CD4-positive, CD25-positive, alpha-beta regulatory T cell (primary cell): Measurements from ENCODE around the gene ASAP2. TPM values are rescaled to one million over a fixed set of nuclear protein-coding genes. Genes with fewer than 3 reads are reported as not detected.

Source experiments
- ATAC-seq, 2 donors: fragments of 150-1000 bp; cut with Tn5 transposase; one replicate each; pipeline ENCODE4 v1.10.0; 2021; ENCODE audit warnings: low read depth in 2 of 2, moderate number of reproducible peaks in 2 of 2, moderate library complexity in 1 of 2
- DNase-seq, 3 donors: peaks; one replicate each; pipeline versions ENCODE4 v3.0.0 to v3.0.0-alpha.2; 2012 to 2022; ENCODE audit warnings: mixed read lengths in 1 of 3
- H3K27ac ChIP-seq: one replicate; pipeline ENCODE4 v1.7.0; 2013; ENCODE audit warnings: mild to moderate bottlenecking, low read length; ENCODE audit not compliant: insufficient read depth, poor library complexity, severe bottlenecking
- H3K27me3 ChIP-seq: one replicate; pipeline ENCODE4 v1.7.0; 2013; ENCODE audit warnings: low read length; ENCODE audit not compliant: control insufficient read depth, insufficient read depth
- H3K36me3 ChIP-seq: one replicate; pipeline ENCODE4 v1.7.0; 2013; ENCODE audit warnings: mild to moderate bottlenecking, low read length, moderate library complexity; ENCODE audit not compliant: control insufficient read depth, insufficient read depth
- H3K4me1 ChIP-seq: 2 replicates; pipeline ENCODE4 v1.7.0; 2013; ENCODE audit warnings: mild to moderate bottlenecking, low read length; ENCODE audit not compliant: insufficient read depth, control insufficient read depth, poor library complexity, severe bottlenecking
- H3K4me3 ChIP-seq: one replicate; pipeline ENCODE4 v1.7.0; 2013; ENCODE audit warnings: low read depth, mild to moderate bottlenecking, low read length, moderate library complexity
- H3K9me3 ChIP-seq, 2 experiments: 1 replicate in 1 of 2; 2 replicates in 1 of 2; pipeline ENCODE4 v1.7.0; 2013; ENCODE audit warnings: low read length in 2 of 2, mild to moderate bottlenecking in 1 of 2, moderate library complexity in 1 of 2; ENCODE audit not compliant: control insufficient read depth in 2 of 2
- H3K27ac Mint-ChIP-seq, 3 donors: one replicate each; pipeline ENCODE4 v1.8.0; 2020 to 2022; ENCODE audit warnings: mild to moderate bottlenecking in 3 of 3, mixed read lengths in 3 of 3, moderate library complexity in 2 of 3
- H3K27me3 Mint-ChIP-seq: one replicate; pipeline ENCODE4 v1.8.0; 2022; ENCODE audit warnings: mild to moderate bottlenecking, mixed read lengths
- H3K36me3 Mint-ChIP-seq: one replicate; pipeline ENCODE4 v1.8.0; 2020; ENCODE audit warnings: mixed read lengths
- H3K4me1 Mint-ChIP-seq, 4 donors: one replicate each; pipeline ENCODE4 v1.8.0; 2020 to 2022; ENCODE audit warnings: mixed read lengths in 4 of 4, mild to moderate bottlenecking in 1 of 4
- H3K4me3 Mint-ChIP-seq, 4 donors: one replicate each; pipeline ENCODE4 v1.8.0; 2020 to 2022; ENCODE audit warnings: mild to moderate bottlenecking in 4 of 4, mixed read lengths in 4 of 4, moderate library complexity in 3 of 4
- H3K9me3 Mint-ChIP-seq, 7 donors: one replicate each; pipeline ENCODE4 v1.8.0; 2020 to 2022; ENCODE audit warnings: mixed read lengths in 7 of 7, mild to moderate bottlenecking in 3 of 7, moderate library complexity in 2 of 7
- polyA plus RNA-seq, 4 donors: library from polyadenylated mRNA; unstranded; fragments of 300-500 nt; fragmentation: Illumina TruSeq; gene quantifications; one replicate each; pipeline ENCODE4 v1.2.3, GENCODE V29; 2021
- total RNA-seq: library from RNA; stranded (reverse); gene quantifications from one replicate; pipeline ENCODE4 v1.2.3, GENCODE V29; 2022

ASAP2 gene
- total and polyA plus RNA-seq, 5 donors from 2014 or later, result 1.5 TPM; not detected in 4

DNA sequence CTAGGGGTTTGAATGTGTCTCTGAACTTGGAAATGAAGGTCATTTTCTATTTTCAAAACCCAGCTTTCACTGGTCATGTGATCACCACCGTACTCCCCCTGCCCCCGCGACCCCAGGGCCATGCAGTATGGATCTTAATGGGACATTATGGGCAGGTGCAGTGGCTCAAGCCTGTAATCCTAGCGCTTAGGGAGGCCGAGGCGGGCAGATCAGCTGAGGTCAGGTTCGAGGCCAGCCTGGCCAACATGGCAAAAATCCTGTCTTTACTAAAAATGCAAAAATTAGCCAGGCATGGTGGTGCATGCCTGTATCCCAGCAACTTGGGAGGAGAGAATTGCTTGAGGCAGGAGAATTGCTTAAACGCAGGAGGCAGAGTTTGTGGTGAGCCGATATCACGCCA lies 139.4 kb downstream of the ASAP2 start:
- no peak for DNase-seq
- H3K4me3 Mint-ChIP-seq, result no peak overlapping the region

DNA sequence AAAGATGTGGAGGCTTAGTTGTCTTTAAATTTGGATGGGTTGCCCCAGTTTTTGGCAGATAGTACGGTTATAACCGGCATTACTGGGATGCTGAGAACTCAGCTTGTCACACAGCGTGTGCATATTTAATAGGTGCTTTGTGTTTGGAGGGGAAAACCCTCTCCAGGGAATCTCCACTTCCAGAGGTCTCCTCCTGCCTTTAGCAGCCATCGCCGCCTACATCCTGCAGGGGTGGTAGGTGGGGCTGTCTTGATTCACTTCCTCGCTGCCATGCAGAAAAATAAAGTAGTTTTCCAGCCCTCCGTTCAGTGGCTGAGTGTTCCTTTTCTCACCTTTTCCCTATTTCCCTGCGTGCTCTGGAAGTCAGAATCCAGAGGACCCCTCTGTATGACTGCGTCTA lies 140.3 kb downstream of the ASAP2 start:
- no peaks in the 10 kb centered on the region for H3K9me3 ChIP-seq
- Mint-ChIP-seq H3K27ac (no peak overlapping the region), H3K9me3 (peaks cover 0 to 2% (median 0%) of the 10 kb centered on the region in 7 donors), H3K27me3 (peaks cover 8% of the 10 kb centered on the region), H3K4me1 (no peaks in the 10 kb centered on the region), H3K4me3 (no peak overlapping the region), H3K36me3 (no peaks in the 10 kb centered on the region)
- ATAC-seq, result no peak
- peaks cover 4% of the 10 kb centered on the region for H3K27me3 ChIP-seq
- no peaks in the 10 kb centered on the region for H3K4me1 ChIP-seq
- DNase-seq, result no peak
- H3K4me3 ChIP-seq, result no peak overlapping the region
- no peak overlapping the region for H3K27ac ChIP-seq
- no peaks in the 10 kb centered on the region for H3K36me3 ChIP-seq

More for the DNA sequence above, 139.4 kb downstream of the ASAP2 start:
- H3K4me3 ChIP-seq, result no peak overlapping the region
- no peaks in the 10 kb centered on the region for H3K4me1 ChIP-seq
- H3K36me3 ChIP-seq, result no peaks in the 10 kb centered on the region
- H3K27ac Mint-ChIP-seq, result no peak overlapping the region
- H3K9me3 Mint-ChIP-seq, result peaks cover 0 to 2% (median 0%) of the 10 kb centered on the region in 7 donors
- no peak overlapping the region for H3K27ac ChIP-seq
- no peaks in the 10 kb centered on the region for H3K36me3 Mint-ChIP-seq
- no peak for ATAC-seq
- peaks cover 8% of the 10 kb centered on the region for H3K27me3 Mint-ChIP-seq
- H3K4me1 Mint-ChIP-seq, result no peaks in the 10 kb centered on the region
- H3K9me3 ChIP-seq, result no peaks in the 10 kb centered on the region
- H3K27me3 ChIP-seq, result peaks cover 4% of the 10 kb centered on the region

DNA sequence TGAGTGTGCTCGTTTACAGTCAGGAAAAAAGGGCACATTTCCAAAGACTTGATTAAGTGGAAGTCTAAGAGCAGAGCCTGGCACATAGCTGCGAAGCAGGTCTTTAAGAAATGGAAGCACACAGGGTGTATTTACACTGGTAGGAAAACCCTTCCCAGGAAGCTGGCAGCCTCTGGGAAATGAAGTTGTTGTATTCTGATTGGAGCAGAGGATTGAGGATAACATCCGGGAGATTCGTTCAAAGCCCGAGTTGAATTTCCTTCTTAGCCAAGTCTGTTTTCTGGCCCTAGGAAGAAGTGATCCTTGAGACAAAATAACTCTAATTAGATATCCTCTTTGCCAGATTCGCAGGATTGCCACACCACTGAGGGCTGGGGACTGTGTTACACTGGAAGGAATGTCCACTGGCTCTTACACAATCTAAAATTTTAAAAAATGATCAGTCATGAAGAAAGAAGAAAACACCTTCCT lies 140.8 kb downstream of the ASAP2 start:
- no peaks in the 10 kb centered on the region for H3K9me3 ChIP-seq
- no peaks in the 10 kb centered on the region for H3K4me1 Mint-ChIP-seq
- no peak overlapping the region for H3K27ac Mint-ChIP-seq
- peaks cover 0 to 2% (median 0%) of the 10 kb centered on the region in 7 donors for H3K9me3 Mint-ChIP-seq
- H3K36me3 Mint-ChIP-seq, result no peaks in the 10 kb centered on the region
- no peak overlapping the region for H3K4me3 ChIP-seq
- no peaks in the 10 kb centered on the region for H3K4me1 ChIP-seq
- no peak for ATAC-seq
- peaks cover 4% of the 10 kb centered on the region for H3K27me3 ChIP-seq
- H3K27me3 Mint-ChIP-seq, result peaks cover 11% of the 10 kb centered on the region
- no peak overlapping the region for H3K27ac ChIP-seq
- no peaks in the 10 kb centered on the region for H3K36me3 ChIP-seq
- no peak overlapping the region for H3K4me3 Mint-ChIP-seq
- DNase-seq, result no peak

DNA sequence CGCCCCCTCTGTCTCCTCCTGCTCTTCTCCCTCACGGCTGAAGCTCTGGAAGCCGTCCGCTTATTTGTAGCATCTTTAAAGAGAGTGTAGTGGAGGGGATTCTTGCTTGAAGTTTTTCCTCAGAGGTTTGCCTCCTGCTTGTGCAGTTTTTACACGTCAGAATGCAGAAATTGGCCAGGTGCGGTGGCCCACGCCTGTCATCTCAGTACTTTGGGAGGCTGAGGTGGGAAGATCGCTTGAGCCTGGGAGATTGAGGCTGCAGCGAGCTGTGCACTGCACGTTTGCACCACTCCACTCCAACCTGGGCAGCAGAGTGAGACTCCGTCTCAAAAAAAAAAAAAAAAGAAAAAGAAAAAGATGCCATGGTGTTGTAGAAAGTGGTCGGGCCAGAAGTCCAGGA lies 147.7 kb downstream of the ASAP2 start:
- no peak overlapping the region for H3K4me3 Mint-ChIP-seq
- peaks cover 0 to 4% (median 0%) of the 10 kb centered on the region in 7 donors for H3K9me3 Mint-ChIP-seq
- Histone ChIP-seq H3K4me3 (no peak overlapping the region), H3K36me3 (no peaks in the 10 kb centered on the region), H3K9me3 (no peaks in the 10 kb centered on the region), H3K4me1 (no peaks in the 10 kb centered on the region), H3K27ac (no peak overlapping the region), H3K27me3 (peaks cover 19% of the 10 kb centered on the region)
- ATAC-seq (no peak), DNase-seq (no peak)
- no peaks in the 10 kb centered on the region for H3K36me3 Mint-ChIP-seq
- H3K27ac Mint-ChIP-seq, result no peak overlapping the region
- H3K4me1 Mint-ChIP-seq, result no peaks in the 10 kb centered on the region
- H3K27me3 Mint-ChIP-seq, result peaks cover 53% of the 10 kb centered on the region

DNA sequence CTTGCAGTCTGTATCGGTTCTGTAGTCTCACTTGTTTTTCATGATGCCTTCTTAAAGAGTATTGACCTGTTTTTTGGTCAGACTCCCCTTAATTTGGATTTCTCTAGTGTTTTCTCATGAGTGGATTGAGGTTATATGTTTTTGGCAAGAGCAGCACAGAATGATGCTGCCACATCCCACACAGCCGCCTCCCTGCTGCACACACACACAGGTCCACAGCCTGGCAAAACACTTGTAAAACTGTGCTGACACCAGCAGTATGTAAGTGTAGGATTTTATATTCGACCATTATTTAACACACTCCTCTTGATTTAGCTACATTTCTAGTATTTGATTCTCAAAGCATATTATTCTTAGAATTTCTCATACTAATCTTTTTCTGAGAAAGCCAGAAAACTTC lies 148.7 kb downstream of the ASAP2 start:
- H3K27ac ChIP-seq, result no peak overlapping the region
- H3K4me1 ChIP-seq, result no peaks in the 10 kb centered on the region
- H3K27me3 Mint-ChIP-seq, result peaks cover 58% of the 10 kb centered on the region
- no peaks in the 10 kb centered on the region for H3K36me3 ChIP-seq
- ATAC-seq (no peak), DNase-seq (no peak)
- H3K9me3 ChIP-seq, result no peaks in the 10 kb centered on the region
- peaks cover 21% of the 10 kb centered on the region for H3K27me3 ChIP-seq
- no peak overlapping the region for H3K4me3 ChIP-seq
- H3K4me1 Mint-ChIP-seq, result no peaks in the 10 kb centered on the region
- peaks cover 0 to 4% (median 0%) of the 10 kb centered on the region in 7 donors for H3K9me3 Mint-ChIP-seq
- no peaks in the 10 kb centered on the region for H3K36me3 Mint-ChIP-seq
- H3K27ac Mint-ChIP-seq, result no peak overlapping the region
- H3K4me3 Mint-ChIP-seq, result no peak overlapping the region

DNA sequence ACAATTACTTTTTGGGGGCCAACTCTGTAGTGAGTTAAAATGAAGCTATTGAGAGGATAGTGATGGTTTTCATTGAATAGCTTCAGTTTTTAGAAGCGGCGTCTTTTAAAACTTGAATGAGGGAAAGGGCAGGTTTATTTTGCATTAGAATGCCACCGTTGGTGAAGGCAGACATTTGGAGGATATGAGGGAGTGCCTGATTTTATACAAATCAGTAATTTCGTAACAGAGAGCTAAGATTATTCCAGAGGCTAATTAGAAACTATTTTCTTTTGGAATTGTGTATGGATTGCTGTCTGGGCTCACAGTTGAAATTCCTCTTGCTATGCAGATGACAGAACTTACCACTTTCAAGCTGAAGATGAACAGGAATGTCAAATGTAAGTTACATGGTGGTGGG lies 149.1 kb downstream of the ASAP2 start:
- H3K4me1 Mint-ChIP-seq, result no peaks in the 10 kb centered on the region
- ATAC-seq, result no peak
- H3K27me3 ChIP-seq, result peaks cover 21% of the 10 kb centered on the region
- H3K27me3 Mint-ChIP-seq, result peaks cover 62% of the 10 kb centered on the region
- no peaks in the 10 kb centered on the region for H3K4me1 ChIP-seq
- no peaks in the 10 kb centered on the region for H3K36me3 Mint-ChIP-seq
- H3K36me3 ChIP-seq, result no peaks in the 10 kb centered on the region
- H3K9me3 ChIP-seq, result no peaks in the 10 kb centered on the region
- no peak for DNase-seq
- no peak overlapping the region for H3K27ac Mint-ChIP-seq
- no peak overlapping the region for H3K4me3 ChIP-seq
- no peak overlapping the region for H3K27ac ChIP-seq
- H3K4me3 Mint-ChIP-seq, result no peak overlapping the region
- peaks cover 0 to 2% (median 0%) of the 10 kb centered on the region in 7 donors for H3K9me3 Mint-ChIP-seq

DNA sequence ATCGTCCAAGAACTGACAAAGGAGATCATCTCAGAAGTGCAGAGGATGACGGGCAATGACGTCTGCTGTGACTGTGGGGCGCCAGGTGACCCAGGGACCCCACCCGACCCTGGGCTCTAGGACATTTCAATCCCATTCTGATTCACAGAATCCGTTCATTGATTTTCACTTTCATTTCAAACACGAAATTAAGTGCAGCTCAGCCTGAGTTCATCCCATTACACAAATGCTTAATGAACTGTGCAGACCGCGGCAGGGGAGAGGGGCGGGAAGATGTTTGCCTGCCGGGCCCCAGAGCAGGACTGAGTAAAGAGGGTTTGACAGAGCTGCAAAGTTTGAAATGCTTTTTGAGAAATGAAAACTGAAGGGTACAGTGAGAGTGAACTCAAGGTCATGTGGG lies 149.6 kb downstream of the ASAP2 start:
- ATAC-seq (no peak), DNase-seq (no peak)
- Histone ChIP-seq H3K27me3 (peaks cover 21% of the 10 kb centered on the region), H3K4me1 (no peaks in the 10 kb centered on the region), H3K4me3 (no peak overlapping the region), H3K27ac (no peak overlapping the region), H3K36me3 (no peaks in the 10 kb centered on the region), H3K9me3 (no peaks in the 10 kb centered on the region)
- no peak overlapping the region for H3K27ac Mint-ChIP-seq
- H3K4me1 Mint-ChIP-seq, result no peaks in the 10 kb centered on the region
- H3K9me3 Mint-ChIP-seq, result peaks cover 0 to 1% (median 0%) of the 10 kb centered on the region in 7 donors
- peak overlapping the region in 1 of 4 donors; percentile 32 for H3K4me3 Mint-ChIP-seq
- peaks cover 62% of the 10 kb centered on the region for H3K27me3 Mint-ChIP-seq
- H3K36me3 Mint-ChIP-seq, result no peaks in the 10 kb centered on the region

DNA sequence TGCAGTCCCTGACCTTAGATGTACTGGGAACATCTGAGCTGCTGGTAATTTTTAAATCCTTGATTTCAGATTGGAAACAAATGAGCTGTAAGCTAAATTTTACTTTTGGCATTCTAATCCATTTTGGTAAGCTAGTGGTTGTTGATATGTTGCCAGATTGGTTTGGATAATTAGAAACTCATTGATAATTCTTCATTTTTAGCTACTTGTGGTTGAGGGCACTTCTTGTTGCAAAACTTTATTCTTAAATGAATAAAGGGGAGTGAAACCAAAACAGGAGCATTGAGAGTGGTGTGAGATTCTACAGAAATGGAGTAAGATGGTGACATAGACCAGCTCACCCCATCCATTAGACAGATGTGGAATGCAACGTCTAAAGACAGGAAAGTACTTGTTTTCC lies 152.2 kb downstream of the ASAP2 start:
- Mint-ChIP-seq H3K27me3 (peaks cover 54% of the 10 kb centered on the region), H3K36me3 (no peaks in the 10 kb centered on the region), H3K9me3 (no peaks in the 10 kb centered on the region), H3K27ac (no peak overlapping the region), H3K4me1 (no peaks in the 10 kb centered on the region), H3K4me3 (no peak overlapping the region)
- Histone ChIP-seq H3K9me3 (no peaks in the 10 kb centered on the region), H3K27ac (no peak overlapping the region), H3K27me3 (peaks cover 21% of the 10 kb centered on the region), H3K4me3 (no peak overlapping the region), H3K36me3 (no peaks in the 10 kb centered on the region), H3K4me1 (no peaks in the 10 kb centered on the region)
- ATAC-seq (no peak), DNase-seq (no peak)
